Lower leg skin (tissue), 4 donors: ENCODE results near the gene RPA1. TPM values are rescaled to one million over a fixed set of nuclear protein-coding genes. Genes with fewer than 3 reads are reported as not detected.

ENCODE experiments used
- DNase-seq, 2 donors: peaks; one replicate each; pipeline ENCODE4 v3.0.0-alpha.2; 2019; ENCODE audit warnings: low spot score in 2 of 2
- H3K4me3 ChIP-seq: fragments of 200-600 bp; sonication (generic); 2 replicates; pipeline ENCODE4 v1.5.1; 2017; ENCODE audit warnings: mild to moderate bottlenecking, low read depth; ENCODE audit not compliant: poor library complexity, severe bottlenecking
- CTCF ChIP-seq, 3 donors: fragments of 450-650 bp; IDR thresholded peaks; one replicate each; pipeline ENCODE4 v1.5.1; 2016; ENCODE audit warnings: antibody characterized with exemption in 3 of 3, mild to moderate bottlenecking in 3 of 3, moderate library complexity in 2 of 3
- POLR2A ChIP-seq, 2 donors: fragments of 450-650 bp; IDR thresholded peaks; one replicate each; pipeline ENCODE4 v1.6.1; 2016 to 2017; ENCODE audit warnings: antibody characterized with exemption in 2 of 2, mild to moderate bottlenecking in 1 of 2, moderate library complexity in 1 of 2
- WGBS, 2 donors: methylation state at CpG; one replicate each; pipeline ENCODE4 v1.1.5; 2018; 5-methylcytosine and 5-hydroxymethylcytosine counted together
- intact Hi-C: fragments of 100-400 bp; cut with DNase I; formaldehyde crosslinking; loops from one replicate; pipeline ENCODE4 v1.15.0; 2023; ENCODE audit warnings: low total_unique reads
- total RNA-seq, 4 donors: library from RNA; depleted of rRNA; stranded (reverse); fragments of >200 nt; gene quantifications; one replicate each; pipeline ENCODE4 v1.1.0, GENCODE V29; 2016

Gene RPA1
- total RNA-seq, 4 donors from 2014 or later: 21.0 to 31.5 (median 26.9) TPM

- intact Hi-C loops: no loop called here
- H3K4me3 ChIP-seq: no peak overlapping the region
- 60 to 67% methylated on average over 17 of the region's 23 CpGs for WGBS, 2 donors
Observed at GRCh38 chr17:1941272-1942065, 111.7 kb downstream of the RPA1 start.

GRCh38 chr17:1942066-1942365 is 112.2 kb downstream of the RPA1 start:
- WGBS, 2 donors: 68% methylated on average over 7 of the region's 7 CpGs
- DNase-seq: no peak
- no peak overlapping the region for H3K4me3 ChIP-seq
- intact Hi-C loops: no loop called here
- TF ChIP-seq CTCF (IDR thresholded peaks at IDR 0.05) (no peak), POLR2A (IDR thresholded peaks at IDR 0.05) (no peak)

More at GRCh38 chr17:1941272-1942065, 111.7 kb downstream of the RPA1 start:
- no peak for DNase-seq
- no peak for TF ChIP-seq POLR2A (IDR thresholded peaks at IDR 0.05)
- no peak for TF ChIP-seq CTCF (IDR thresholded peaks at IDR 0.05)

- no peak overlapping the region for H3K4me3 ChIP-seq
- intact Hi-C loops: no loop called here
- no peak for DNase-seq
- 89% methylated on average over 15 to 21 of the region's 21 CpGs for WGBS, 2 donors
- TF ChIP-seq CTCF (IDR thresholded peaks at IDR 0.05) (no peak), POLR2A (IDR thresholded peaks at IDR 0.05) (no peak)
Observed at GRCh38 chr17:1942666-1943435, 113.0 kb downstream of the RPA1 start.

- TF ChIP-seq CTCF (IDR thresholded peaks at IDR 0.05): no peak
- TF ChIP-seq POLR2A (IDR thresholded peaks at IDR 0.05): no peak
- DNase-seq: no peak
- intact Hi-C loops: no loop called here
- H3K4me3 ChIP-seq: no peak overlapping the region
- WGBS, 2 donors: 76 to 80% methylated on average over 8 of the region's 11 CpGs
Observed at GRCh38 chr17:1943436-1943831, 113.6 kb downstream of the RPA1 start.

- intact Hi-C loops: no loop called here
- DNase-seq: no peak
- TF ChIP-seq CTCF (IDR thresholded peaks at IDR 0.05) (no peak), POLR2A (IDR thresholded peaks at IDR 0.05) (no peak)
- WGBS, 2 donors: 86 to 91% methylated on average over 12 of the region's 12 CpGs
- H3K4me3 ChIP-seq: no peak overlapping the region
Observed at GRCh38 chr17:1945621-1946020, 115.8 kb downstream of the RPA1 start.
